ES-I3 (cell line): ENCODE data around the gene COL23A1.

ENCODE experiments used
- H3K36me3 ChIP-seq: 2 replicates; pipeline ENCODE4 v1.6.1; 2013; ENCODE audit warnings: mild to moderate bottlenecking, low read length, control low read depth, moderate library complexity; ENCODE audit not compliant: insufficient read depth
- H3K4me1 ChIP-seq: 2 replicates; pipeline ENCODE4 v1.6.1; 2013; ENCODE audit warnings: mild to moderate bottlenecking, control low read depth, low read length; ENCODE audit not compliant: insufficient read depth
- H3K9ac ChIP-seq: 2 replicates; pipeline ENCODE4 v1.6.1; 2013; ENCODE audit warnings: low read depth, mild to moderate bottlenecking, low read length, moderate library complexity
- H3K9me3 ChIP-seq: 2 replicates; pipeline ENCODE4 v1.6.1; 2013; ENCODE audit warnings: mild to moderate bottlenecking, low read length, moderate library complexity; ENCODE audit not compliant: control insufficient read depth, insufficient read depth

COL23A1 gene

DNA sequence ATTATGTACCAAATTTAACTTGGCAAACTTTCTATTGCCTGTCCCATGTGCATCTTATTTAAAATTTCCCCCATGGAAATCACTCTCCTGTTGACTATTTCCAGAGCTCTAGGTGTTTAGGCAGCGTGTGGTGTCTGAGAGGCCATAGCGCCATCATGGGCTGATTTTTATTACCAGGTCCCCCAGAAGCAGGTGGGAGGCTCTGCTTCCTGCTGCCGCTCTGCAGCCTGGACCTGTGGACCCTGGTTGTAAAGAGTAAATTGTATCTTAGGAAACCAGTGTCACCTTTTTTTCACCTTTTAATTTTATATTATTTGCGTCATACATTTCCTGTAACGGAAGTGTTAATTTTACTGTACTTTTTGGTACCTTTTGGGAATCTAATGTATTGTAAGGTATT, 379.5 kb downstream of the COL23A1 start:
- H3K36me3 ChIP-seq, result peaks cover 49% of the 10 kb centered on the region
- no peak overlapping the region for H3K9ac ChIP-seq
- peaks cover 12% of the 10 kb centered on the region for H3K4me1 ChIP-seq
- no peaks in the 10 kb centered on the region for H3K9me3 ChIP-seq

DNA sequence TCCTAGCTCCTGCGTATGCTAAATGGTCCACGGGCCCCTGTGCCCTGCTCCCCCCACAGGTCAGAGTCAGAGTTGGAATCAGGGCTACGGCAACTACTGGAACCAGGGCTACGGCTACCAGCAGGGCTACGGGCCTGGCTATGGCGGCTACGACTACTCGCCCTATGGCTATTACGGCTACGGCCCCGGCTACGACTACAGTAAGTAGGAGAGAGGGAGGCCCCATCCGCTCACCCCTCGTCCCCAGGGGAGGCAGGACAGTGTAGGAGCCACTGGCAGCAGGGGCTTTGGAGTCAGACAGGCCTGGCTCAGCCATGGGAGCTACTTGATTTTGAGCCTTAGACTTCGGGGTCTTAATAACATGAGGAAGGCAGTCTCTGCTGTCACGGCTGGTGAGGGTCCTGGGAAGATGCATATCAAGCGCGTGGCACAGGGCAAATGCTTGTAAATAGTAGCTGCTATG, 380.1 kb downstream of the COL23A1 start:
- Histone ChIP-seq H3K9me3 (no peaks in the 10 kb centered on the region), H3K4me1 (peaks cover 12% of the 10 kb centered on the region), H3K9ac (no peak overlapping the region), H3K36me3 (peaks cover 54% of the 10 kb centered on the region)

DNA sequence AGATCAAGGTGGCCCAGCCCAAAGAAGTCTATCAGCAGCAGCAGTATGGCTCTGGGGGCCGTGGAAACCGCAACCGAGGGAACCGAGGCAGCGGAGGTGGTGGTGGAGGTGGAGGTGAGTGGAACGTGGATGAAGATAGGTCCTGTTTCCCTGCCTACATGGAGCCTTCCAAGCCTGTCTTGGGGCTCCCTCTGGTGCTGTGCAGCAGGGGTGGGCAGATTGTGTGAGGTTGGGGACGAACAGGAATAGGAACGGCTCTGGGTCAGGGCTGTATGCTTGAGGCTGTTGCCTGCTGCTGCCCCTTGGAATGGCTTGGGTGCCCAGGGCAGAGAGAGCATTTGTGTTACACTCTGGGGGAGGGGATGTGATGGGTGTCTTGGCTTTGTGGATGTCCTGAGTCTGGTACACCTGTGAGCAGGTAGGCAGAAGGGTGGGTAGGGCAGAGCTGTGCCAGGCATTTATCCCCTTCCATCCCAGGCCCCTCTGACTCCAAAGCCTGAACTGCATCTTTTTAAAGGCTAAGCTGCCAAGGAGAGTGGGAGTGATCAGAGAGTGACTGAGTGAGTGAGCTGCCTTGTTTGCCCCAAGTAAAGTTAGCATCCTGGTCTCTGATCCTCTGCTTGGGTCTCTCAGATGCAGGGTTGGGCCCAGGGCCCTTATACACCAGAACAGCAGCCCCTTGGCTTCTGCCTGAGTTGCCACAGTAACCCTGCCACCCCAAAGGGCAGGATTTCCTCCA, 380.7 kb downstream of the COL23A1 start:
- H3K9me3 ChIP-seq, result no peaks in the 10 kb centered on the region
- peaks cover 12% of the 10 kb centered on the region for H3K4me1 ChIP-seq
- H3K36me3 ChIP-seq, result peaks cover 54% of the 10 kb centered on the region
- no peak overlapping the region for H3K9ac ChIP-seq

DNA sequence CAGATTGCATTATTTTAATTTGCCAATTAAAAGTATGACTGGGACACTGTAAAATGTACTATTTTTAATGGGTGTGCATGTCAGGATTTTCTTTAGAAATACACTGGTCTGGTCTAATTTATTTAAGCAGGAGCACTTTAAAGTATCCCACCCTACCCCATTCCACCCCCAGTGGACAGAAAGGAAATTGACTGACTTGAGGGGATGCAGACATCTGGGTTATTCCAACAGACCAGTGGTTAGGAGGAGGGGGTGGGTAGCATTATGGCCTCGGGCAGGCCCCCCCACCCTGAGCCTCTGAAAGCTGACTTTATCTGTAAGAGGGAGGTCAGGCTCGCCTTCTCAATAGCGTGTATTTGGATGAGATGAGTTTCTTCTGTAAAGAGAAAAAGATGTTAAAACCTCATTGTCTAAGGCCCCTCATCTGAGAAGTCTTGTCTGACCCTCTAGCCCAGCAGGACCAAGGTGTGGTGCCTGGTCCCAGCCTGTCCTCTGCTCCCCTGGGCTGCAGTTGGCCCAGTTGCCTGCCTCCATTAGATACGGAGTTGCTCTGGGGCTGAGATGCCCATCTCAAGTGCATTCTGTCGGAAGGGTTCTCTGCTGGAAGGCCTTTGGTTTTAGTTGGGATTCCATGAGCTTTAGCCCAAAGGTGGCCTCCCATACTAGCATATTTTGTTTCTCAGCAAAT, 381.5 kb downstream of the COL23A1 start:
- peaks cover 54% of the 10 kb centered on the region for H3K36me3 ChIP-seq
- H3K9ac ChIP-seq, result no peak overlapping the region
- no peaks in the 10 kb centered on the region for H3K9me3 ChIP-seq
- peaks cover 12% of the 10 kb centered on the region for H3K4me1 ChIP-seq

DNA sequence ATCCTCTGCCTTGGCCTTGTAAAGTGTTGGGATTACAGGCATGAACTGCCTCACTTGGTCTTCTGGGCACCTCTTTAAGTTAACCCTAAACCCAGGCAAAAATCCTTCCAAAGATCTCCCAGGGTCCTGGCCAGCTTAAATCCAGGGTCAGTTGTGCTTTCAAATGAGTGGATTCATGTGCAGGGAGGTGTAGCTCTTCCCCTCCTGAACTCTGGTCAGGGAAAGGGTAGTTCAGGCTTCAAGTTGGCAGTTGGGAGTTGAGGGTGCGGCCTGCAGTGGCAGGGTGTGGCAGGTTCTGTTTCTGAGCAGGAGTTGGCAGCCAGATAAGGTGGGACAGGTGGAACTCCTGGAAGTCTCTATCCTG, 382.3 kb downstream of the COL23A1 start:
- Histone ChIP-seq H3K9ac (no peak overlapping the region), H3K36me3 (peaks cover 48% of the 10 kb centered on the region), H3K4me1 (peaks cover 12% of the 10 kb centered on the region), H3K9me3 (no peaks in the 10 kb centered on the region)

DNA sequence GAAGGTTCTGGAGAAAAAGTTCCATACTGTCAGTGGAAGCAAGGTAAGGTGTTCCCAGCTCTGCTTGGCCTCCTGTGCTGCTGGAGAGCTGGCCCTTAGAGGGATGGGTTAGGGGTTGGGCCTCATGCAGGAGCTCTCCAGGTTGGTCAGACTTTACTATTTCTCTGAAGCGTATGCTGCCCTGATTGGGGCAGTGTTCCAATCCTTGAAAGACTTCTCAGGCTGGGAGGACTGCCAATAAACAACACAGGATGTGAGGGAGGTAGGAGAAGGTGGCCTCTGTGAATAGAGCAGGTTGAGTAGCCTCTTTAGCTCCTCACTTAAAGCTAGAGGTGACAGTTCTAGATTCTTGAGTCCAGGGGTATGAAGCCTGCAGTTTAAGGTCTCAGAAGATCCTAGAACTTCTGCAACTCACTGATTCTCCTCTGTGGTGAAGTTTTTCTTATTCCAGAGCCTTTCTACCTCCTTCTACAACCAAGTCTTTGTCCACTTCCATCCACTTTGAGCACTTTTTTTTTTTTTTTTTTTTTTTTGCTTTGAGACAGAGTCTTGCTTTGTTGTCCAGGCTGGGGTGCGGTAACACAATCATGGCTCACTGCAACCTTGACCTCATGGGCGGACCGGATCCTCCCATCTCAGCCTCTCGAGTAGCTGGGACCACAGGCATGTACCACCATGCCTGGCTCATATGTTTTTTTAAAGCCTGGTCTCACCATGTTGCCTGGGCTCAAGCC, 382.8 kb downstream of the COL23A1 start:
- Histone ChIP-seq H3K9me3 (no peaks in the 10 kb centered on the region), H3K9ac (no peak overlapping the region), H3K36me3 (peaks cover 48% of the 10 kb centered on the region), H3K4me1 (peaks cover 12% of the 10 kb centered on the region)

DNA sequence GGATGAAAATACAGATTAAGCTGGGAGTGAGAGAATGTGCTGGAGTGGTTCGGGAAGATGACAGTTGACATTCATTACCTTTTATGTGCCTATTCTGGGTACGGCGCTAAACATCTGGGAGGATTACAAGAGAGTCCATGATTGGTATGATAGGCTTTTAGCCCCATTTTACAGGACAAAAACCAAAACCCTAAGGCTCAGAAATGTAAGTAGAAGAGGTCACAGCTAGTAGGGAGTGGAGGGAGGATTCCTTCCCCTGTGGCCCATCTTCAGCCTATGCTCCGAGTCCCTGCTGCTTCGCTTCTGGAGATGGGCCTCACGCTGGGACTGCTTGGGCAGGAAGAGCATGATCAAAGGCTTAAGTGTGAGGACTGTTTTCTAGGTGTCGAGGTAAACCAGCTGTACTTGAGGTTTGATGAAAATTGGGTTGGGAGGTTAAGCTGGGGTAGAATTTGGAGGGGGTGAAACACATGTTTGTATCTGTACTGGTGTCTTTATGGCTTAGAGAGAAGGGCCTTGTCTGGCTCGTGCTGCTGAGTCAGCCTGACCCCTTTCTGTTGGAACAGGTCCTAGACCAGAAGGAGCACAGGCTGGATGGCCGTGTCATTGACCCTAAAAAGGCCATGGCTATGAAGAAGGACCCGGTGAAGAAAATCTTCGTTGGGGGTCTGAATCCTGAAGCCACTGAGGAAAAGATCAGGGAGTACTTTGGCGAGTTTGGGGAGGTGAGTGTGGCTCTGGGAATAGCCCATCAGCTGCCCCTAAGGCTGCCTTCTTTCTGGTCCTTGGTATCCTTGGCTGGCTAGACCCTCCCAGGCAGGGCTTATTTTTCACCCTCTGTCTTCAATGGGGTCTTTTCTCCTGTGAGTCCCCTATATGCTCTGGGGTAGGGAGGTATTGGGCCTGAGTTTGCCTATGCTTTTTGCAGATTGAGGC, 383.8 kb downstream of the COL23A1 start:
- Histone ChIP-seq H3K36me3 (peaks cover 44% of the 10 kb centered on the region), H3K9me3 (no peaks in the 10 kb centered on the region), H3K4me1 (peaks cover 12% of the 10 kb centered on the region), H3K9ac (peak overlapping the region; percentile 85)

DNA sequence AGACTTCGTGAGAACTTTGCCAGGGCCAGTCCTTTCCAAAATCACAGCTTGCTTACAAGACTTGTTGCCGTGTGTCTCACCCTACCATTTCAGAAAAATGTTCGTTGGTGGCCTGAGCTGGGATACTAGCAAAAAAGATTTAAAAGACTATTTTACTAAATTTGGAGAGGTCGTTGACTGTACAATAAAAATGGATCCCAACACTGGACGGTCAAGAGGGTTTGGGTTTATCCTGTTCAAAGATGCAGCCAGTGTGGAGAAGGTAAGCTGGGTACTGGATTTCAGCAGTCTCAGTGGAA, 384.5 kb downstream of the COL23A1 start:
- H3K4me1 ChIP-seq, result peaks cover 12% of the 10 kb centered on the region
- H3K36me3 ChIP-seq, result peaks cover 41% of the 10 kb centered on the region
- H3K9ac ChIP-seq, result peak overlapping the region; percentile 85

DNA sequence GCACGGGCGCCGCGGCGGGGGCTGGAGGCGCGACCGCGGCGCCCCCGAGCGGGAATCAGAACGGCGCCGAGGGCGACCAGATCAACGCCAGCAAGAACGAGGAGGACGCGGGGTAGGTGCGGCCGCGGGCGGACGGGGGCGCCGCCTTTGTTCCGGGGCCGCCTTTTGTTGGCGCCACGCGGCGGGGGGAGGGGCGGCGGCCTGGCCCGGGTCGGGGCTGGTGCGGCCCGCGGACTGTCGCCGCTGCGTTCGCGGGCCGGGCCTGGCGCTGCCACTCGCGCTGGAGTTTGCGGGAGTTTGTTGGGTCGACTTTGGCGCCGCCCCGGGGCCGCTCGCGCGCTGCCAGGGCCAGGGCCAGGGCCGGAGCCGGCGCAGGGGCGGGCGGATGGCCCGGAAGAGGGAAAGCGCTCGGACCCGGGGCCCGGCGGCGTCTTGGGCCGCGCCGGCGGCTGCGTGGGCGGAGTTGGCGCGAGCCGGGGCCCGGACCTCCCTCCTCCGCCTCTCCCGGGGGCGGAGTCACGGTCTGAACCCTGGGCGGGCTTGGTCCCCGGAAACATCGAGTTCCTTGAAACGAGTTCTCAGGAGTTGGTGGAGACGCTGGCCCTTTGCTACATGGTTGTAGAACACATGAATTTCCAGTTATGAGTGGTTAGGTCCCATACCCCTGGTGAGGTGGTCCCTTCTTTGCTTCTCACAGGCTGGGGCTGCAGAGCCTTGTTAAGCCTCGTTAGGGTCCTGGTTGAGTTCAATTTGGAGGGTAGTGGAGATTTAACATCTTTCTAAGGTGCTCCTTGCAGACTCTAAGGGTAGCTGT, 385.1 kb downstream of the COL23A1 start:
- Histone ChIP-seq H3K9me3 (no peaks in the 10 kb centered on the region), H3K36me3 (peaks cover 37% of the 10 kb centered on the region), H3K9ac (peak overlapping the region; percentile 85), H3K4me1 (peaks cover 12% of the 10 kb centered on the region)

More for the DNA sequence above, 384.5 kb downstream of the COL23A1 start:
- H3K9me3 ChIP-seq, result no peaks in the 10 kb centered on the region

DNA sequence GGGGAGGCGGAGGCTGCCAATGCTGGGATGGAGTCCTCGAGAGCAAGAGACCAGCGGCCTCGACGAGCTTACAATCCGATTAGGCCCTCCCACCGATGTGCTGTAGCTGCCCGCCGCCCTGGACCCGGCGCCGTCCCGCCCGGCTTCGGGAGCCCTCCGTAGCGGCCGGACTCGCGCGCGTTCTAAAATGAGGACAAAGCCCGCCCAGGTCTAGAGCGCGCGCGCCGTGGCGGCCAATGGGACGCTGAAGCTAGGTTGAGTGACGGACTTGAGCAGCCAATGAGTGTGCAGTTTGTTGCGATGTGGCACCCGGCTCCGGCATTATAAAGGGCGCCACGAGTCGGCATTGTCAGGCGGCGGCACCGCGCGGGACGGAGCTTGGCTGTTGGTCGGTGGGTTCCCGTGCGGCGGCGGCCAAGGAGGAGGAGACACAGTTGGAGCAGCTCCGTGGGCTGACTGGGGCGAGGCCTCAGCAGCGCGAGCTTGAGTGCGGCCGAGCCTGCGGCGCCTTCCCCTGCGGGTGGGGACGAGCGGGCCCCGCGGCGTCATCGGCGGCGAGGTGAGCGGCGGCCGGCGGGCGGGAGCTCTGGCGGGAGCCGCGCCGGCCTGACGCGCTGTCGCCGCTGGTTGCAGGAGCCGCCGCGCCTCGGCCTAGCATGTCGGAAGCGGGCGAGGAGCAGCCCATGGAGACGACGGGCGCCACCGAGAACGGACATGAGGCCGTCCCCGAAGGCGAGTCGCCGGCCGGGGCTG, 385.8 kb downstream of the COL23A1 start, which contains the start of gene HNRNPAB:
HNRNPAB (plus strand) TSS at position 352 of the 753 bp plus-strand sequence; CDS start at position 657, 305 bp downstream.
- H3K9ac ChIP-seq, result peak within 1 kb of the TSS; percentile 85
- peaks cover 12% of the 10 kb centered on the region for H3K4me1 ChIP-seq
- no peaks in the 10 kb centered on the region for H3K9me3 ChIP-seq
- H3K36me3 ChIP-seq, result peaks cover 32% of the 10 kb centered on the region

DNA sequence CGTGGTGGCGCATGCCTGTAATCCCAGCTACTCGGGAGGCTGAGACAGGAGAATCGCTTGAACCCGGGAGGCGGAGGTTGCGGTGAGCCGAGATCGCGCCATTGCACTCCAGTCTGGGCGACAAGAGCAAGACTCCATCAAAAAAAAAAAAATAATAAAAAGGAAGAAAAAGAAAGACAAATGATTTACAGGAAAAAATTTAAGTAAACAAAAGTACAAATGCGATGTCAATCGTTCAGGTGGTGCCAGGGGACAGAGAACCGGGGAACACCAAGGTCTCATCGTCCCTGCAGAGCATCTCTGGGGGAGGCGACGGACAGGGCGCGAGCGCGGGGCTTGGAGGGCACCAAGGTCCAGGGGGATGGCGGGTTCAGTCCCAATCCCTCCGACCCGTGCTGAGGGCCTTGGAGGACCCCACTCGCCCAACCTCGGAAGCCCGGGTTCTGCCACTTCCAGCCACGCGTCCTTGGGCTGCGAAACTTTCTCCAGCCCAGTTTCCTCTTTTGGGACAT, 386.5 kb downstream of the COL23A1 start:
- H3K36me3 ChIP-seq, result peaks cover 27% of the 10 kb centered on the region
- no peaks in the 10 kb centered on the region for H3K9me3 ChIP-seq
- H3K4me1 ChIP-seq, result peaks cover 12% of the 10 kb centered on the region
- H3K9ac ChIP-seq, result peak overlapping the region; percentile 85

DNA sequence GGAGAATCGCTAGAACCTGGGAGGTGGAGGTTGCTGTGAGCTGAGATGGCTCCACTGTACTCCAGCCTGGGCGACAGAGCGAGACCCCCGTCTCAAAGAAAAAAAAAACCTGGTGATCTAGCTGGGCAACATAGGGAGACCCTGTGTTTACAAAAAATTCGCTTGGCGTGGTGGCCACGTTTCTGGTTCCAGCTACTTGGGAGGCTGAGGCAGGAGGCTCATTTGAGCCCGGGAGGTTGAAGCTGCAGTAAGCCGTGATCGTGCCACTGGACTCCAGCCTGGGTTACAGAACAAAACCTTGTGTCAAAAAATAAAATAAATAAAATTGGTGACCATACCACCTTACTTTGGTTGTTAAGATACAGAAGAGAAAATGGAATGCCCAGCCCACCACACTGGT, 387.7 kb downstream of the COL23A1 start:
- Histone ChIP-seq H3K36me3 (peaks cover 21% of the 10 kb centered on the region), H3K9ac (no peak overlapping the region), H3K4me1 (peaks cover 12% of the 10 kb centered on the region), H3K9me3 (no peaks in the 10 kb centered on the region)

DNA sequence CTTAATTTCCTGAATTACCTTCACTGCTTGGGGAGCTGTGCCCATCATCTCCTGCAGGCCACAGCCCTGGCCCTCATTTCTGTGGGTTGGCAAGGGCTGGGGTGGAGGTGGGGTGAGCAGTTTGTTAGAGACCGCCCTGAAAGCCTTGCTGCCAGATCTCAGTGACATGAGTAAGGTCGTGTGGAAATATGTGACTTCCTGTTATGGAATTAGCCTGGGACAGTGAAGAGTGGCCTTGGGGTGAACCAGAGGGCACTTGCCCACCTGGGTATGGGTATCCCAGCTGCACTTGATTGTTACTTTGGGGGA, 388.3 kb downstream of the COL23A1 start:
- peaks cover 9% of the 10 kb centered on the region for H3K4me1 ChIP-seq
- peaks cover 15% of the 10 kb centered on the region for H3K36me3 ChIP-seq
- no peaks in the 10 kb centered on the region for H3K9me3 ChIP-seq
- no peak overlapping the region for H3K9ac ChIP-seq
